Hepatocyte (in vitro differentiated cells): ENCODE data around the gene GTF2F1. TPM values are rescaled to one million over a fixed set of nuclear protein-coding genes. Genes with fewer than 3 reads are reported as not detected.
"Not testable (repeated sequence)": the region's sequence is repeated elsewhere in the genome, so short reads cannot be mapped to it uniquely, and the experiment has no call there.

Experiments used
- DNase-seq: peaks from one replicate; pipeline ENCODE4 v3.0.0-alpha.2; 2016; ENCODE audit warnings: low spot score
- H2AFZ ChIP-seq: fragments of 200-600 bp; sonication (generic); 2 replicates; pipeline ENCODE4 v1.6.0; 2016; ENCODE audit warnings: antibody characterized with exemption, mild to moderate bottlenecking
- H3K27ac ChIP-seq: fragments of 200-600 bp; sonication (generic); 2 replicates; pipeline ENCODE4 v1.5.1; 2016; ENCODE audit warnings: mild to moderate bottlenecking
- H3K27me3 ChIP-seq: fragments of 200-600 bp; sonication (generic); 2 replicates; pipeline ENCODE4 v1.6.1; 2016
- H3K36me3 ChIP-seq: fragments of 200-600 bp; sonication (generic); replicated peaks from 2 replicates; pipeline ENCODE4 v1.5.1; 2016; ENCODE audit warnings: low read depth; ENCODE audit not compliant: insufficient read depth
- H3K4me1 ChIP-seq: fragments of 200-600 bp; sonication (generic); 2 replicates; pipeline ENCODE4 v1.5.1; 2016; ENCODE audit warnings: mild to moderate bottlenecking, moderate library complexity; ENCODE audit not compliant: insufficient read depth
- H3K4me2 ChIP-seq: fragments of 200-600 bp; sonication (generic); 2 replicates; pipeline ENCODE4 v1.6.0; 2016
- H3K4me3 ChIP-seq: fragments of 200-600 bp; sonication (generic); 2 replicates; pipeline ENCODE4 v1.5.1; 2016; ENCODE audit warnings: mild to moderate bottlenecking
- H3K79me2 ChIP-seq: fragments of 200-600 bp; sonication (generic); 2 replicates; pipeline ENCODE4 v1.6.0; 2017; ENCODE audit warnings: mild to moderate bottlenecking
- H3K9me2 ChIP-seq: fragments of 200-600 bp; sonication (generic); replicated peaks from 2 replicates; pipeline ENCODE4 v1.6.0; 2017; ENCODE audit warnings: mild to moderate bottlenecking; ENCODE audit not compliant: insufficient read depth
- H3K9me3 ChIP-seq: fragments of 200-600 bp; sonication (generic); 2 replicates; pipeline ENCODE4 v1.5.1; 2016; ENCODE audit warnings: low read depth, mild to moderate bottlenecking
- H4K20me1 ChIP-seq: fragments of 200-600 bp; sonication (generic); 2 replicates; pipeline ENCODE4 v1.6.0; 2016; ENCODE audit warnings: mild to moderate bottlenecking; ENCODE audit not compliant: insufficient read depth, poor library complexity, severe bottlenecking
- EZH2 ChIP-seq: fragments of 200-600 bp; sonication (generic); IDR thresholded peaks from 2 replicates; pipeline ENCODE4 v1.6.1; 2016; ENCODE audit warnings: antibody characterized with exemption, mild to moderate bottlenecking, borderline replicate concordance
- EZH2phosphoT487 ChIP-seq: fragments of 200-600 bp; sonication (generic); IDR thresholded peaks from one replicate; pipeline ENCODE4 v1.6.1; 2018; ENCODE audit warnings: antibody characterized with exemption, mild to moderate bottlenecking, low read depth, moderate library complexity; ENCODE audit not compliant: unreplicated experiment, severe bottlenecking
- WGBS: methylation state at CpG from one replicate; pipeline ENCODE4 v1.1.6; 2016; ENCODE audit warnings: low lambda C conversion rate; ENCODE audit errors: missing lambda C conversion rate; 5-methylcytosine and 5-hydroxymethylcytosine counted together
- polyA plus RNA-seq: library from polyadenylated mRNA; unstranded; fragments of >200 nt; fragmentation: Nextera tagmentation; extraction: Ambion mirVana; gene quantifications from 2 replicates; pipeline ENCODE4 v1.2.1, GENCODE V29; 2016
- total RNA-seq: library from RNA; depleted of rRNA; stranded (reverse); fragments of >200 nt; gene quantifications from 2 replicates; pipeline ENCODE4 v1.2.3, GENCODE V29; 2014
- TF ChIP-seq, protein P1 (sequence below): fragments of 200-600 bp; sonication (generic); IDR thresholded peaks from 2 replicates; pipeline ENCODE4 v1.5.1; 2016; ENCODE audit warnings: antibody characterized with exemption, mild to moderate bottlenecking; ENCODE audit not compliant: poor library complexity

Gene GTF2F1
- total and polyA plus RNA-seq, 2 experiments from 2014 or later = 44.6 to 47.5 TPM

DNA sequence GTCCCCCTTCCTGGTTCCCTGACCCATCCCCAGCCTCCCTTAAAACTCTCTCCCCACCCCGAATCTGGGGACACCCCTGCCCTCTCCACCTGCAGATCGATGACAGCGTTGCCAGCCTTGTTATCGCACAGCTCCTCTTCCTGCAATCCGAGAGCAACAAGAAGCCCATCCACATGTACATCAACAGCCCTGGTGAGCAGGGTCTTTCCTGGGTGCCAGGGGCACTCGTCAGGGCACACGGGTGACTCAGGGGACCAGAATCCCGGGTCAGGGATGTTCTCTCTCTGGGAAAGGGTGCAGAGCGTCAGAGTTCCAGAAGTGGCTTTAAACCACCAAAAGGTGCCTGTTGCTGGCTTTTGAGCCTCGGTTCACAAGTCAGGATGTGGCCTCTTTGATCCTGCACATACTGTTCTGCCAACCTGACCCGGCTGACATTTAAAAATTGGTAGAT lies 30.6 kb downstream of the GTF2F1 start:
- Histone ChIP-seq H3K4me3 (peak overlapping the region; percentile 75), H3K4me1 (peaks cover 6% of the 10 kb centered on the region), H2AFZ (peak overlapping the region; percentile 74), H3K27me3 (no peaks in the 10 kb centered on the region), H3K36me3 (no peaks in the 10 kb centered on the region), H3K9me2 (no peaks in the 10 kb centered on the region), H3K79me2 (peaks cover 13% of the 10 kb centered on the region), H3K9me3 (no peaks in the 10 kb centered on the region), H3K4me2 (peak overlapping the region; percentile 92), H3K27ac (peak overlapping the region; percentile 60), H4K20me1 (no peaks in the 10 kb centered on the region)
- WGBS = 49% methylated on average over 11 of the region's 11 CpGs
- no peak for TF ChIP-seq EZH2phosphoT487
- TF ChIP-seq EZH2 = no peak
- TF ChIP-seq, protein P1, sequence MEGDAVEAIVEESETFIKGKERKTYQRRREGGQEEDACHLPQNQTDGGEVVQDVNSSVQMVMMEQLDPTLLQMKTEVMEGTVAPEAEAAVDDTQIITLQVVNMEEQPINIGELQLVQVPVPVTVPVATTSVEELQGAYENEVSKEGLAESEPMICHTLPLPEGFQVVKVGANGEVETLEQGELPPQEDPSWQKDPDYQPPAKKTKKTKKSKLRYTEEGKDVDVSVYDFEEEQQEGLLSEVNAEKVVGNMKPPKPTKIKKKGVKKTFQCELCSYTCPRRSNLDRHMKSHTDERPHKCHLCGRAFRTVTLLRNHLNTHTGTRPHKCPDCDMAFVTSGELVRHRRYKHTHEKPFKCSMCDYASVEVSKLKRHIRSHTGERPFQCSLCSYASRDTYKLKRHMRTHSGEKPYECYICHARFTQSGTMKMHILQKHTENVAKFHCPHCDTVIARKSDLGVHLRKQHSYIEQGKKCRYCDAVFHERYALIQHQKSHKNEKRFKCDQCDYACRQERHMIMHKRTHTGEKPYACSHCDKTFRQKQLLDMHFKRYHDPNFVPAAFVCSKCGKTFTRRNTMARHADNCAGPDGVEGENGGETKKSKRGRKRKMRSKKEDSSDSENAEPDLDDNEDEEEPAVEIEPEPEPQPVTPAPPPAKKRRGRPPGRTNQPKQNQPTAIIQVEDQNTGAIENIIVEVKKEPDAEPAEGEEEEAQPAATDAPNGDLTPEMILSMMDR = no peak
- no peak for DNase-seq

DNA sequence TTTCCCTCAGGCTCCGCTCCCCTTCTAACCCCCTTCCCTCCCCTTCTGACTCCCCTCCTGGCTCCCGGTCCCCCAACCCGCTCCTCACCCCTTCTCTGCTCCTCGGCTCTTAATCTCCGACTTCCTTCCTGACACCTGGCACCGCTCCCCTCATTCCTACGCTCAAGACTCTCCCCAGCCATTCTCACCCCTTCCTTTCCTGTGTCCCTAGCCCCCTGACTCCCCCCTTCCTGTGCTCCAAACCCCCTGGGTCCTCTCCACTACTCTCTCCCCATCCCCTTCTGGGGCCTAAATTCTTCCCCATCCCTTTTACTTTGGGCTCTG lies 31.0 kb downstream of the GTF2F1 start:
- H2AFZ ChIP-seq = peak overlapping the region; percentile 74
- H3K27ac ChIP-seq = peak overlapping the region; percentile 60
- H3K36me3 ChIP-seq = no peaks in the 10 kb centered on the region
- TF ChIP-seq EZH2 (no peak), EZH2phosphoT487 (no peak)
- TF ChIP-seq, protein P1 = no peak
- no peaks in the 10 kb centered on the region for H3K9me3 ChIP-seq
- peak overlapping the region; percentile 75 for H3K4me3 ChIP-seq
- no peaks in the 10 kb centered on the region for H4K20me1 ChIP-seq
- WGBS = 0% methylated on average over 1 of the region's 7 CpGs
- H3K4me2 ChIP-seq = peak overlapping the region; percentile 92
- H3K79me2 ChIP-seq = peaks cover 13% of the 10 kb centered on the region
- H3K4me1 ChIP-seq = peaks cover 6% of the 10 kb centered on the region
- no peak for DNase-seq
- H3K9me2 ChIP-seq = no peaks in the 10 kb centered on the region
- H3K27me3 ChIP-seq = no peaks in the 10 kb centered on the region

GRCh38 chr19:6360857-6361216 lies 32.1 kb downstream of the GTF2F1 start:
- Histone ChIP-seq H3K4me2 (peak overlapping the region; percentile 48), H3K27ac (peak overlapping the region; percentile 49)
- not testable (repeated sequence) for H2AFZ ChIP-seq

GRCh38 chr19:6360445-6360844 lies 32.5 kb downstream of the GTF2F1 start:
- not testable (repeated sequence) for H3K4me1 ChIP-seq, H3K9me2 ChIP-seq, H3K9me3 ChIP-seq, H4K20me1 ChIP-seq, H3K27me3 ChIP-seq, H3K27ac ChIP-seq, DNase-seq, H3K4me2 ChIP-seq, H3K36me3 ChIP-seq, H3K4me3 ChIP-seq, H2AFZ ChIP-seq
- H3K79me2 ChIP-seq = peaks cover 13% of the 10 kb centered on the region
- 98% methylated on average over 12 of the region's 12 CpGs for WGBS

More at GRCh38 chr19:6360857-6361216, 32.1 kb downstream of the GTF2F1 start:
- not testable (repeated sequence) for H3K36me3 ChIP-seq, H3K9me2 ChIP-seq, H4K20me1 ChIP-seq, H3K9me3 ChIP-seq, H3K27me3 ChIP-seq, DNase-seq, H3K4me1 ChIP-seq, H3K4me3 ChIP-seq
- 98% methylated on average over 10 of the region's 10 CpGs for WGBS
- peaks cover 13% of the 10 kb centered on the region for H3K79me2 ChIP-seq
